NCI-H526 treated with DMSO at 0.1 percent for 48 hours (cell line): Measurements from ENCODE around the gene TNP2.

Experiments
- DNase-seq: peaks from one replicate; lab custom pipeline; 2025; lab: John Stamatoyannopoulos, UW

Gene TNP2

DNA sequence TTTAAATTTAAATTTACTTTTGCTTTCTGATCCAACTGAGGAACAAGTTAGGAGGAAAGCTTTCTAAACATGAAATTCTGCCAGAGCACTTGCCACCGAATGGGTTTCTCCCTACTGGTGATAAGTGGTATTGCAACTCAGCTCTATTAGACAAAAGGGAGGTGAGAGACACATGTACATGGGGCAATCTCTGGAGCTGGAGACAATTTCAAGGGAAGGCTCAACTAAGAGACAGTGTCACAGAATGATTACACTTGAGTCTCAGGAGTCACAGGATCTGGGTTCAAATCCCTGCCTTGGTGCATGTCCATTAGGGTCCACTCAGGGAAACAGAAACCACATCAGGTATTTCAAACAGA lies 50.5 kb downstream of the TNP2 start:
- DNase-seq = no peak
